Stomach (tissue), 4 donors: ENCODE results near the gene CDC42BPG.
A peak's percentile ranks its signal among the peaks of the same experiment; 100 is the strongest.

ENCODE experiments used
- EP300 ChIP-seq: sonication (generic); formaldehyde crosslinking; IDR thresholded peaks from one replicate; pipeline ENCODE4 v1.6.1; 2017; ENCODE audit warnings: antibody characterized with exemption
- POLR2A ChIP-seq, 4 donors: fragments of 450-650 bp; IDR thresholded peaks; one replicate each; pipeline ENCODE4 v1.6.1; 2016; ENCODE audit warnings: antibody characterized with exemption in 4 of 4, control low read depth in 2 of 4, mild to moderate bottlenecking in 1 of 4, moderate library complexity in 1 of 4
- POLR2AphosphoS5 ChIP-seq, 3 donors: sonication (generic); formaldehyde crosslinking; IDR thresholded peaks; one replicate each; pipeline ENCODE4 v1.6.1; 2016; ENCODE audit warnings: antibody characterized with exemption in 3 of 3
- TF ChIP-seq, protein P1 (sequence below), 7 experiments: fragments of 450-650 bp in 4 of 7; fragments of 200-600 bp in 3 of 7; sonication (generic) in 3 of 7; IDR thresholded peaks; one replicate each; pipeline ENCODE4 v1.5.1; 2016 to 2019; ENCODE audit warnings: antibody characterized with exemption in 7 of 7, control low read depth in 2 of 7, mild to moderate bottlenecking in 1 of 7

DNA sequence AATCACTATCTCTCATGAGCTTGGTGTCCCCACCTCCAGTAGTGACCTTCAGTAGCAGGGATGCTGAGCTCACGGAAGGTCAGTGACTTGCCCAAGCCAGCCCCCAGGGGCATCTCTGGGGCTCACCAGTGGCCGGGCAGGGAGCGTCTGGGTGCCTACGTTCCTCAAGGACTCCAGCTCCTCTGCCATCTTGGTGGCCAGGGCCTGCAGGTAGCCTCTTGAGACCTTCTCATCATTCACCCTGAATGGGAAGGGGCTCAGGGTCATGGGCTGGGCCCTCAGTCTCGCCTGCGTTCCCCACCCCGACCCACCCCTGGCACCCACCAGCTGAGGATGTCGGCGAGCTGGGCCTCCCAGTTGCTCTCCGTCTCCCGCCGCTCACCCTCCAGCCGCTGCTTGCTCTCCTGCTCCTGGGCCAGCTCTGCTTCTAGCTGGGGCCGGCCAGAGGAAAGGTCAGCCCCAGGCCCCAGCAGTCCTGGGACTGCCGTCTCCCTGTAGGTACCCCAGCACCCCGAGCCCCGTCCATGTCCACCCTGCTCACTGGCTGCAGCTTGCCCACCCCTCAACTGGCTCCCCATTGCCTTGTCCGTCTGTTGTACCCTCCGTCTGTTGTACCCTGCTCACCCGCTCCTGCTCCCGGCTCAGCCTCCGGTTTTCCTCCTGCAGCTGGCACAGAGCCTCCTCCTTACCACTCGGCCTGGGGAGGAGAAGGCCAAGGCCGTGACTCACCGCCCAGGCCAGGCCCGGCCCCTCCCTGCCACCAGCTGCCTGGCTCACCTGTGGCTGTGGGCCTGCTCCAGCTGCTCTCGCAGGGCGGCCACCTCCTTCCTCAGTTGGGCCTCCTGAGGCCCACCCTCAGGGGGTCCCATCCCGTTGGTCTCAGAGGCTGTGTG, 9.5 kb downstream of the CDC42BPG start:
- TF ChIP-seq, protein P1, sequence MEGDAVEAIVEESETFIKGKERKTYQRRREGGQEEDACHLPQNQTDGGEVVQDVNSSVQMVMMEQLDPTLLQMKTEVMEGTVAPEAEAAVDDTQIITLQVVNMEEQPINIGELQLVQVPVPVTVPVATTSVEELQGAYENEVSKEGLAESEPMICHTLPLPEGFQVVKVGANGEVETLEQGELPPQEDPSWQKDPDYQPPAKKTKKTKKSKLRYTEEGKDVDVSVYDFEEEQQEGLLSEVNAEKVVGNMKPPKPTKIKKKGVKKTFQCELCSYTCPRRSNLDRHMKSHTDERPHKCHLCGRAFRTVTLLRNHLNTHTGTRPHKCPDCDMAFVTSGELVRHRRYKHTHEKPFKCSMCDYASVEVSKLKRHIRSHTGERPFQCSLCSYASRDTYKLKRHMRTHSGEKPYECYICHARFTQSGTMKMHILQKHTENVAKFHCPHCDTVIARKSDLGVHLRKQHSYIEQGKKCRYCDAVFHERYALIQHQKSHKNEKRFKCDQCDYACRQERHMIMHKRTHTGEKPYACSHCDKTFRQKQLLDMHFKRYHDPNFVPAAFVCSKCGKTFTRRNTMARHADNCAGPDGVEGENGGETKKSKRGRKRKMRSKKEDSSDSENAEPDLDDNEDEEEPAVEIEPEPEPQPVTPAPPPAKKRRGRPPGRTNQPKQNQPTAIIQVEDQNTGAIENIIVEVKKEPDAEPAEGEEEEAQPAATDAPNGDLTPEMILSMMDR (IDR thresholded peaks at IDR 0.05), result no peak
- no peak for TF ChIP-seq POLR2A (IDR thresholded peaks at IDR 0.05)
- peak in 1 of 3 donors; percentile 62 for TF ChIP-seq POLR2AphosphoS5 (IDR thresholded peaks at IDR 0.05)
- TF ChIP-seq EP300, result no peak
